ENCODE results near the gene AQP5.

The AQP5 gene

GRCh38 chr12:49941556-49942511 is 19.8 kb upstream of the AQP5 start:
- peaks cover 5% of the 10 kb centered on the region for H3K27me3 Mint-ChIP-seq
- no peak overlapping the region for H3K4me3 Mint-ChIP-seq
- no peak overlapping the region for H3K27ac Mint-ChIP-seq
- H3K9me3 Mint-ChIP-seq = no peaks in the 10 kb centered on the region
- no peaks in the 10 kb centered on the region for H3K36me3 Mint-ChIP-seq
- ATAC-seq (ENCODE audit: low read depth) (no peak), DNase-seq (ENCODE audit: low spot score in 2 of 2) (no peak)
- peaks cover 14% of the 10 kb centered on the region for H3K4me1 Mint-ChIP-seq

- ATAC-seq (ENCODE audit: low read depth) (no peak), DNase-seq (ENCODE audit: low spot score in 2 of 2) (no peak)
Observed at GRCh38 chr12:49942512-49942893, 19.2 kb upstream of the AQP5 start.

GRCh38 chr12:49942921-49943624 is 18.6 kb upstream of the AQP5 start:
- Mint-ChIP-seq H3K27ac (no peak overlapping the region), H3K36me3 (no peaks in the 10 kb centered on the region), H3K4me3 (no peak overlapping the region), H3K9me3 (no peaks in the 10 kb centered on the region), H3K4me1 (peaks cover 14% of the 10 kb centered on the region), H3K27me3 (peaks cover 5% of the 10 kb centered on the region)
- ATAC-seq (ENCODE audit: low read depth) = no peak
- DNase-seq (ENCODE audit: low spot score in 2 of 2) = no peak

More at GRCh38 chr12:49942512-49942893, 19.2 kb upstream of the AQP5 start:
- Mint-ChIP-seq H3K27ac (no peak overlapping the region), H3K9me3 (no peaks in the 10 kb centered on the region), H3K27me3 (peaks cover 5% of the 10 kb centered on the region), H3K4me3 (no peak overlapping the region), H3K4me1 (peaks cover 14% of the 10 kb centered on the region), H3K36me3 (no peaks in the 10 kb centered on the region)

- ATAC-seq (ENCODE audit: low read depth) (no peak), DNase-seq (ENCODE audit: low spot score in 2 of 2) (no peak)
- Mint-ChIP-seq H3K9me3 (no peaks in the 10 kb centered on the region), H3K27ac (no peak overlapping the region), H3K4me3 (no peak overlapping the region), H3K27me3 (peaks cover 3% of the 10 kb centered on the region), H3K36me3 (no peaks in the 10 kb centered on the region), H3K4me1 (peaks cover 14% of the 10 kb centered on the region)
Observed at GRCh38 chr12:49943625-49943960, 18.1 kb upstream of the AQP5 start.

GRCh38 chr12:49944046-49944445 is 17.6 kb upstream of the AQP5 start:
- ATAC-seq (ENCODE audit: low read depth) (no peak), DNase-seq (ENCODE audit: low spot score in 2 of 2) (no peak)
- Mint-ChIP-seq H3K9me3 (no peaks in the 10 kb centered on the region), H3K4me1 (peaks cover 14% of the 10 kb centered on the region), H3K27ac (no peak overlapping the region), H3K36me3 (no peaks in the 10 kb centered on the region), H3K4me3 (no peak overlapping the region), H3K27me3 (peaks cover 7% of the 10 kb centered on the region)

GRCh38 chr12:49944718-49945117 is 17.0 kb upstream of the AQP5 start:
- no peak for ATAC-seq (ENCODE audit: low read depth)
- Mint-ChIP-seq H3K9me3 (no peaks in the 10 kb centered on the region), H3K27me3 (peaks cover 10% of the 10 kb centered on the region), H3K27ac (no peak overlapping the region), H3K4me1 (peaks cover 14% of the 10 kb centered on the region), H3K36me3 (no peaks in the 10 kb centered on the region), H3K4me3 (no peak overlapping the region)
- no peak for DNase-seq (ENCODE audit: low spot score in 2 of 2)

- DNase-seq (ENCODE audit: low spot score in 2 of 2) = peak; percentile 69 to 79
- Mint-ChIP-seq H3K36me3 (no peaks in the 10 kb centered on the region), H3K9me3 (no peaks in the 10 kb centered on the region), H3K27me3 (peaks cover 10% of the 10 kb centered on the region), H3K27ac (peak overlapping the region; percentile 58), H3K4me3 (peak overlapping the region; percentile 89), H3K4me1 (peaks cover 14% of the 10 kb centered on the region)
- peak; percentile 98 for ATAC-seq (ENCODE audit: low read depth)
Observed at GRCh38 chr12:49945394-49946080, 16.1 kb upstream of the AQP5 start.

GRCh38 chr12:49946086-49946485 is 15.6 kb upstream of the AQP5 start:
- Mint-ChIP-seq H3K36me3 (no peaks in the 10 kb centered on the region), H3K27me3 (peaks cover 10% of the 10 kb centered on the region), H3K4me3 (peak overlapping the region; percentile 89), H3K4me1 (peaks cover 16% of the 10 kb centered on the region), H3K27ac (no peak overlapping the region), H3K9me3 (no peaks in the 10 kb centered on the region)
- ATAC-seq (ENCODE audit: low read depth) (no peak), DNase-seq (ENCODE audit: low spot score in 2 of 2) (no peak)

GRCh38 chr12:49946497-49946896 is 15.2 kb upstream of the AQP5 start:
- Mint-ChIP-seq H3K4me3 (no peak overlapping the region), H3K36me3 (no peaks in the 10 kb centered on the region), H3K9me3 (no peaks in the 10 kb centered on the region), H3K27ac (no peak overlapping the region), H3K4me1 (peaks cover 17% of the 10 kb centered on the region), H3K27me3 (peaks cover 10% of the 10 kb centered on the region)
- ATAC-seq (ENCODE audit: low read depth) = no peak
- DNase-seq (ENCODE audit: low spot score in 2 of 2) = no peak

- Mint-ChIP-seq H3K27me3 (peaks cover 7% of the 10 kb centered on the region), H3K4me3 (no peak overlapping the region), H3K4me1 (peaks cover 9% of the 10 kb centered on the region), H3K9me3 (no peaks in the 10 kb centered on the region), H3K27ac (no peak overlapping the region), H3K36me3 (no peaks in the 10 kb centered on the region)
- no peak for ATAC-seq (ENCODE audit: low read depth)
- DNase-seq (ENCODE audit: low spot score in 2 of 2) = no peak
Observed at GRCh38 chr12:49947593-49948226, 14.0 kb upstream of the AQP5 start.

GRCh38 chr12:49948866-49949845 is 12.5 kb upstream of the AQP5 start:
- ATAC-seq (ENCODE audit: low read depth) (no peak), DNase-seq (ENCODE audit: low spot score in 2 of 2) (no peak)
- H3K4me3 Mint-ChIP-seq = no peak overlapping the region
- no peaks in the 10 kb centered on the region for H3K36me3 Mint-ChIP-seq
- no peaks in the 10 kb centered on the region for H3K9me3 Mint-ChIP-seq
- H3K27ac Mint-ChIP-seq = no peak overlapping the region
- peaks cover 9% of the 10 kb centered on the region for H3K4me1 Mint-ChIP-seq
- peaks cover 7% of the 10 kb centered on the region for H3K27me3 Mint-ChIP-seq

GRCh38 chr12:49949866-49950265 is 11.8 kb upstream of the AQP5 start:
- Mint-ChIP-seq H3K4me3 (no peak overlapping the region), H3K4me1 (peaks cover 9% of the 10 kb centered on the region), H3K27ac (no peak overlapping the region), H3K36me3 (no peaks in the 10 kb centered on the region), H3K9me3 (no peaks in the 10 kb centered on the region), H3K27me3 (peaks cover 11% of the 10 kb centered on the region)
- ATAC-seq (ENCODE audit: low read depth) = no peak
- DNase-seq (ENCODE audit: low spot score in 2 of 2) = no peak
